ENCODE data around the gene SLK.
A peak's percentile ranks its signal among the peaks of the same experiment; 100 is the strongest.

Gene SLK

GRCh38 chr10:103966671-103967447 lies at the start of gene SLK:
Gene SLK, plus strand, starts transcription at chr10:103967140. Its CDS starts 606 bp downstream, at chr10:103967746.
- peak; percentile 37 for DNase-seq

GRCh38 chr10:103917302-103918052 lies 49.5 kb upstream of the SLK start:
- DNase-seq: peak; percentile 45

GRCh38 chr10:103918053-103918846 lies 48.7 kb upstream of the SLK start, which contains the start of gene STN1:
Gene STN1, minus strand, starts transcription at chr10:103918184. Its CDS starts 590 bp downstream, at chr10:103917594.
- peak; percentile 93 for DNase-seq

- no peak for DNase-seq
Measured at GRCh38 chr10:103919648-103920025, 47.3 kb upstream of the SLK start.

- DNase-seq: no peak
Measured at GRCh38 chr10:103921248-103921647, 45.7 kb upstream of the SLK start.

GRCh38 chr10:103921750-103922195 lies 45.2 kb upstream of the SLK start:
- peak; percentile 37 for DNase-seq

GRCh38 chr10:103922659-103923058 lies 44.3 kb upstream of the SLK start:
- DNase-seq: no peak

- DNase-seq: no peak
Measured at GRCh38 chr10:103923502-103923901, 43.4 kb upstream of the SLK start.

GRCh38 chr10:103925591-103925990 lies 41.3 kb upstream of the SLK start:
- no peak for DNase-seq

GRCh38 chr10:103926722-103927319 lies 40.1 kb upstream of the SLK start:
- DNase-seq: no peak

GRCh38 chr10:103928784-103929183 lies 38.2 kb upstream of the SLK start:
- no peak for DNase-seq

- no peak for DNase-seq
Measured at GRCh38 chr10:103929381-103929921, 37.5 kb upstream of the SLK start.

- no peak for DNase-seq
Measured at GRCh38 chr10:103930449-103930848, 36.5 kb upstream of the SLK start.

GRCh38 chr10:103930881-103931280 lies 36.1 kb upstream of the SLK start:
- no peak for DNase-seq

- no peak for DNase-seq
Measured at GRCh38 chr10:103931603-103932002, 35.3 kb upstream of the SLK start.

GRCh38 chr10:103932271-103932670 lies 34.7 kb upstream of the SLK start:
- no peak for DNase-seq

- no peak for DNase-seq
Measured at GRCh38 chr10:103932971-103933370, 34.0 kb upstream of the SLK start.

- no peak for DNase-seq
Measured at GRCh38 chr10:103933557-103934121, 33.3 kb upstream of the SLK start.

GRCh38 chr10:103934308-103934707 lies 32.6 kb upstream of the SLK start:
- no peak for DNase-seq

- no peak for DNase-seq
Measured at GRCh38 chr10:103936022-103936421, 30.9 kb upstream of the SLK start.

- no peak for DNase-seq
Measured at GRCh38 chr10:103939522-103939921, 27.4 kb upstream of the SLK start.

- no peak for DNase-seq
Measured at GRCh38 chr10:103941801-103942200, 25.1 kb upstream of the SLK start.

Measured in GF-D8 (cell line).